Memory B cell (primary cell): ENCODE measurements around the gene NRXN3.
A peak's percentile ranks its signal among the peaks of the same experiment; 100 is the strongest.
"Not testable (repeated sequence)": the region's sequence is repeated elsewhere in the genome, so short reads cannot be mapped to it uniquely, and the experiment has no call there.

Source experiments
- ATAC-seq: fragments of 150-1000 bp; cut with Tn5 transposase; 2 replicates; pipeline ENCODE4 v1.10.0; 2021; ENCODE audit warnings: low read depth, mild to moderate bottlenecking, moderate library complexity
- DNase-seq, 2 donors: peaks; one replicate each; pipeline ENCODE4 v3.0.0; 2022; ENCODE audit warnings: low spot score in 2 of 2
- H3K27ac Mint-ChIP-seq: one replicate; pipeline ENCODE4 v1.8.0; 2022; ENCODE audit warnings: mild to moderate bottlenecking, moderate library complexity, mixed read lengths
- H3K27me3 Mint-ChIP-seq: one replicate; pipeline ENCODE4 v1.8.0; 2022; ENCODE audit warnings: mixed read lengths
- H3K36me3 Mint-ChIP-seq: one replicate; pipeline ENCODE4 v1.8.0; 2022; ENCODE audit warnings: mild to moderate bottlenecking, mixed read lengths
- H3K4me1 Mint-ChIP-seq: one replicate; pipeline ENCODE4 v1.8.0; 2022; ENCODE audit warnings: mixed read lengths
- H3K4me3 Mint-ChIP-seq: one replicate; pipeline ENCODE4 v1.8.0; 2022; ENCODE audit warnings: mild to moderate bottlenecking, moderate library complexity, mixed read lengths
- H3K9me3 Mint-ChIP-seq: one replicate; pipeline ENCODE4 v1.8.0; 2022; ENCODE audit warnings: mixed read lengths

The NRXN3 gene

GRCh38 chr14:78498062-78498595 is 328.0 kb downstream of the NRXN3 start:
- DNase-seq (no peak), ATAC-seq (no peak)
- H3K4me3 Mint-ChIP-seq, result no peak overlapping the region
- no peaks in the 10 kb centered on the region for H3K9me3 Mint-ChIP-seq
- no peaks in the 10 kb centered on the region for H3K4me1 Mint-ChIP-seq
- H3K27me3 Mint-ChIP-seq, result no peaks in the 10 kb centered on the region
- H3K27ac Mint-ChIP-seq, result no peak overlapping the region
- H3K36me3 Mint-ChIP-seq, result no peaks in the 10 kb centered on the region

- DNase-seq (no peak), ATAC-seq (no peak)
- Mint-ChIP-seq H3K36me3 (no peaks in the 10 kb centered on the region), H3K27ac (no peak overlapping the region), H3K4me3 (no peak overlapping the region), H3K4me1 (no peaks in the 10 kb centered on the region), H3K9me3 (no peaks in the 10 kb centered on the region), H3K27me3 (no peaks in the 10 kb centered on the region)
These were observed 331.7 kb downstream of the NRXN3 start for GRCh38 chr14:78501909-78502308.

GRCh38 chr14:78508023-78508422 is 337.9 kb downstream of the NRXN3 start:
- no peaks in the 10 kb centered on the region for H3K27me3 Mint-ChIP-seq
- no peaks in the 10 kb centered on the region for H3K9me3 Mint-ChIP-seq
- no peaks in the 10 kb centered on the region for H3K36me3 Mint-ChIP-seq
- no peak overlapping the region for H3K27ac Mint-ChIP-seq
- DNase-seq (no peak), ATAC-seq (no peak)
- H3K4me3 Mint-ChIP-seq, result no peak overlapping the region
- no peaks in the 10 kb centered on the region for H3K4me1 Mint-ChIP-seq

- DNase-seq (no peak), ATAC-seq (no peak)
- Mint-ChIP-seq H3K4me1 (no peaks in the 10 kb centered on the region), H3K27me3 (peaks cover 2% of the 10 kb centered on the region), H3K9me3 (no peaks in the 10 kb centered on the region), H3K27ac (no peak overlapping the region), H3K36me3 (no peaks in the 10 kb centered on the region), H3K4me3 (no peak overlapping the region)
These were observed 339.3 kb downstream of the NRXN3 start for GRCh38 chr14:78509516-78509915.

- Mint-ChIP-seq H3K4me1 (no peaks in the 10 kb centered on the region), H3K36me3 (no peaks in the 10 kb centered on the region), H3K27ac (no peak overlapping the region), H3K9me3 (no peaks in the 10 kb centered on the region), H3K27me3 (peaks cover 2% of the 10 kb centered on the region), H3K4me3 (no peak overlapping the region)
- no peak for ATAC-seq
- DNase-seq, result no peak
These were observed 341.8 kb downstream of the NRXN3 start for GRCh38 chr14:78512021-78512420.

- ATAC-seq, result no peak
These were observed 349.7 kb downstream of the NRXN3 start for GRCh38 chr14:78519863-78520262.

GRCh38 chr14:78524196-78524595 is 354.0 kb downstream of the NRXN3 start:
- H3K27me3 Mint-ChIP-seq, result no peaks in the 10 kb centered on the region
- H3K4me3 Mint-ChIP-seq, result no peak overlapping the region
- no peaks in the 10 kb centered on the region for H3K4me1 Mint-ChIP-seq
- no peak for DNase-seq
- H3K27ac Mint-ChIP-seq, result no peak overlapping the region
- no peak for ATAC-seq
- H3K36me3 Mint-ChIP-seq, result no peaks in the 10 kb centered on the region
- peaks cover 3% of the 10 kb centered on the region for H3K9me3 Mint-ChIP-seq

More at GRCh38 chr14:78519863-78520262, 349.7 kb downstream of the NRXN3 start:
- Mint-ChIP-seq H3K27me3 (no peaks in the 10 kb centered on the region), H3K4me3 (no peak overlapping the region), H3K9me3 (peaks cover 1% of the 10 kb centered on the region), H3K4me1 (no peaks in the 10 kb centered on the region), H3K36me3 (no peaks in the 10 kb centered on the region), H3K27ac (no peak overlapping the region)
- DNase-seq, result no peak

GRCh38 chr14:78524766-78525165 is 354.6 kb downstream of the NRXN3 start:
- no peaks in the 10 kb centered on the region for H3K36me3 Mint-ChIP-seq
- H3K4me1 Mint-ChIP-seq, result no peaks in the 10 kb centered on the region
- peaks cover 1% of the 10 kb centered on the region for H3K27me3 Mint-ChIP-seq
- ATAC-seq (no peak), DNase-seq (no peak)
- H3K27ac Mint-ChIP-seq, result no peak overlapping the region
- no peak overlapping the region for H3K4me3 Mint-ChIP-seq
- peaks cover 3% of the 10 kb centered on the region for H3K9me3 Mint-ChIP-seq

GRCh38 chr14:78530078-78530477 is 359.9 kb downstream of the NRXN3 start:
- no peaks in the 10 kb centered on the region for H3K4me1 Mint-ChIP-seq
- peaks cover 14% of the 10 kb centered on the region for H3K9me3 Mint-ChIP-seq
- DNase-seq, result no peak
- no peaks in the 10 kb centered on the region for H3K36me3 Mint-ChIP-seq
- no peak for ATAC-seq
- peaks cover 1% of the 10 kb centered on the region for H3K27me3 Mint-ChIP-seq
- H3K27ac Mint-ChIP-seq, result no peak overlapping the region
- no peak overlapping the region for H3K4me3 Mint-ChIP-seq

GRCh38 chr14:78534141-78534540 is 364.0 kb downstream of the NRXN3 start:
- Mint-ChIP-seq H3K36me3 (no peaks in the 10 kb centered on the region), H3K27me3 (peaks cover 1% of the 10 kb centered on the region), H3K9me3 (peaks cover 15% of the 10 kb centered on the region), H3K27ac (no peak overlapping the region), H3K4me1 (no peaks in the 10 kb centered on the region), H3K4me3 (no peak overlapping the region)
- DNase-seq (no peak), ATAC-seq (no peak)

- H3K9me3 Mint-ChIP-seq, result peaks cover 18% of the 10 kb centered on the region
- no peak overlapping the region for H3K27ac Mint-ChIP-seq
- H3K4me3 Mint-ChIP-seq, result no peak overlapping the region
- no peaks in the 10 kb centered on the region for H3K4me1 Mint-ChIP-seq
- ATAC-seq (no peak), DNase-seq (no peak)
- no peaks in the 10 kb centered on the region for H3K36me3 Mint-ChIP-seq
- H3K27me3 Mint-ChIP-seq, result no peaks in the 10 kb centered on the region
These were observed 364.9 kb downstream of the NRXN3 start for GRCh38 chr14:78535041-78535440.

- not testable (repeated sequence) for H3K4me1 Mint-ChIP-seq, H3K36me3 Mint-ChIP-seq, DNase-seq, H3K27me3 Mint-ChIP-seq, H3K4me3 Mint-ChIP-seq, ATAC-seq, H3K27ac Mint-ChIP-seq
- peaks cover 12% of the 10 kb centered on the region for H3K9me3 Mint-ChIP-seq
These were observed 371.6 kb downstream of the NRXN3 start for GRCh38 chr14:78541788-78542187.

- Mint-ChIP-seq H3K27me3 (peaks cover under 1% of the 10 kb centered on the region), H3K4me1 (no peaks in the 10 kb centered on the region), H3K4me3 (no peak overlapping the region), H3K27ac (no peak overlapping the region), H3K36me3 (no peaks in the 10 kb centered on the region), H3K9me3 (peaks cover 11% of the 10 kb centered on the region)
- DNase-seq, result no peak
- no peak for ATAC-seq
These were observed 373.3 kb downstream of the NRXN3 start for GRCh38 chr14:78543433-78543832.

- Mint-ChIP-seq H3K4me3 (no peak overlapping the region), H3K9me3 (no peaks in the 10 kb centered on the region), H3K27me3 (no peaks in the 10 kb centered on the region), H3K27ac (no peak overlapping the region), H3K36me3 (no peaks in the 10 kb centered on the region), H3K4me1 (no peaks in the 10 kb centered on the region)
- DNase-seq, result no peak
- no peak for ATAC-seq
These were observed 390.9 kb downstream of the NRXN3 start for GRCh38 chr14:78561074-78561473.

GRCh38 chr14:78566026-78566858 is 396.1 kb downstream of the NRXN3 start:
- no peaks in the 10 kb centered on the region for H3K9me3 Mint-ChIP-seq
- H3K4me1 Mint-ChIP-seq, result peaks cover 3% of the 10 kb centered on the region
- no peak overlapping the region for H3K27ac Mint-ChIP-seq
- DNase-seq (peak; percentile 5 to 19), ATAC-seq (peak; percentile 60)
- H3K4me3 Mint-ChIP-seq, result peak overlapping the region; percentile 27
- no peaks in the 10 kb centered on the region for H3K36me3 Mint-ChIP-seq
- H3K27me3 Mint-ChIP-seq, result no peaks in the 10 kb centered on the region
